CD14-positive monocyte (primary cell): ENCODE results near the gene RAB3C. TPM values are rescaled to one million over a fixed set of nuclear protein-coding genes. Genes with fewer than 3 reads are reported as not detected.

Source experiments
- DNase-seq, 3 donors: peaks; one replicate each; pipeline ENCODE4 v3.0.0-alpha.2; 2011 to 2022
- H2AFZ ChIP-seq: 2 replicates; pipeline ENCODE4 v1.6.0; 2012; ENCODE audit warnings: mild to moderate bottlenecking, low read depth, low read length, inconsistent platforms; ENCODE audit not compliant: insufficient read depth, poor library complexity, severe bottlenecking
- H3K27ac ChIP-seq, 2 donors: 1 replicate in 1 of 2; 2 replicates in 1 of 2; pipeline ENCODE4 v1.5.1; 2012 to 2013; ENCODE audit warnings: low read length in 2 of 2, control low read depth in 1 of 2, inconsistent platforms in 1 of 2, low read depth in 1 of 2, mild to moderate bottlenecking in 1 of 2
- H3K27me3 ChIP-seq, 2 donors: one replicate each; pipeline versions ENCODE4 v1.6.0 to v1.6.1; 2011 to 2013; ENCODE audit warnings: low read length in 2 of 2; ENCODE audit not compliant: control insufficient read depth in 2 of 2, insufficient read depth in 2 of 2
- H3K36me3 ChIP-seq, 2 donors: replicated peaks in 1 of 2; 1 replicate in 1 of 2; 2 replicates in 1 of 2; pipeline versions ENCODE4 v1.5.1 to v1.6.1; 2012 to 2013; ENCODE audit warnings: low read length in 2 of 2, control low read depth in 1 of 2, inconsistent platforms in 1 of 2, mild to moderate bottlenecking in 1 of 2; ENCODE audit not compliant: insufficient read depth in 2 of 2, control insufficient read depth in 1 of 2
- H3K4me1 ChIP-seq, 2 donors: 1 replicate in 1 of 2; 2 replicates in 1 of 2; pipeline versions ENCODE4 v1.5.1 to v1.6.1; 2012 to 2013; ENCODE audit warnings: low read length in 2 of 2, control low read depth in 1 of 2, inconsistent platforms in 1 of 2, mild to moderate bottlenecking in 1 of 2, moderate library complexity in 1 of 2; ENCODE audit not compliant: insufficient read depth in 2 of 2, control insufficient read depth in 1 of 2
- H3K4me2 ChIP-seq: replicated peaks from 2 replicates; pipeline ENCODE3; 2012; ENCODE audit warnings: low read length, moderate library complexity, mild to moderate bottlenecking; ENCODE audit not compliant: poor library complexity, severe bottlenecking; ENCODE audit errors: extremely low read depth
- H3K4me3 ChIP-seq, 3 experiments: fragments of 200-600 bp in 1 of 3; sonication (generic) in 1 of 3; replicated peaks in 1 of 3; 1 replicate in 2 of 3; 2 replicates in 1 of 3; pipeline ENCODE4 v1.5.1; 2011 to 2013; ENCODE audit warnings: low read length in 3 of 3, mild to moderate bottlenecking in 3 of 3, control low read depth in 2 of 3, low read depth in 2 of 3, inconsistent platforms in 1 of 3, moderate library complexity in 1 of 3
- H3K79me2 ChIP-seq: 2 replicates; pipeline ENCODE4 v1.6.0; 2012; ENCODE audit warnings: mild to moderate bottlenecking, control low read depth, inconsistent platforms, low read length, moderate library complexity; ENCODE audit not compliant: insufficient read depth
- H3K9ac ChIP-seq: 2 replicates; pipeline ENCODE4 v1.6.0; 2017; ENCODE audit warnings: low read length, mild to moderate bottlenecking; ENCODE audit not compliant: insufficient read depth, poor library complexity, severe bottlenecking
- H3K9me3 ChIP-seq, 2 donors: replicated peaks in 1 of 2; 1 replicate in 1 of 2; 2 replicates in 1 of 2; pipeline versions ENCODE4 v1.5.1 to v1.6.1; 2012 to 2013; ENCODE audit warnings: low read length in 2 of 2, control low read depth in 1 of 2; ENCODE audit not compliant: control insufficient read depth in 1 of 2, insufficient read depth in 1 of 2
- H4K20me1 ChIP-seq: 2 replicates; pipeline ENCODE4 v1.6.0; 2012; ENCODE audit warnings: mild to moderate bottlenecking, low read length, control low read depth, moderate library complexity; ENCODE audit not compliant: insufficient read depth
- H3K27ac Mint-ChIP-seq, 7 donors: one replicate each; pipeline ENCODE4 v1.8.0; 2020; ENCODE audit warnings: mild to moderate bottlenecking in 7 of 7, mixed read lengths in 7 of 7, moderate library complexity in 6 of 7, inconsistent platforms in 2 of 7
- H3K27me3 Mint-ChIP-seq, 3 donors: one replicate each; pipeline ENCODE4 v1.8.0; 2021 to 2022; ENCODE audit warnings: low read depth in 3 of 3, mild to moderate bottlenecking in 3 of 3, mixed read lengths in 3 of 3, moderate library complexity in 3 of 3, inconsistent platforms in 1 of 3
- H3K36me3 Mint-ChIP-seq, 2 donors: one replicate each; pipeline ENCODE4 v1.8.0; 2020; ENCODE audit warnings: mixed read lengths in 2 of 2, inconsistent platforms in 1 of 2, mild to moderate bottlenecking in 1 of 2
- H3K4me1 Mint-ChIP-seq: one replicate; pipeline ENCODE4 v1.8.0; 2020; ENCODE audit warnings: mild to moderate bottlenecking, mixed read lengths
- H3K4me3 Mint-ChIP-seq, 2 donors: one replicate each; pipeline ENCODE4 v1.8.0; 2020; ENCODE audit warnings: mild to moderate bottlenecking in 2 of 2, mixed read lengths in 2 of 2, moderate library complexity in 1 of 2
- H3K9me3 Mint-ChIP-seq, 7 donors: one replicate each; pipeline ENCODE4 v1.8.0; 2020 to 2022; ENCODE audit warnings: mixed read lengths in 7 of 7, mild to moderate bottlenecking in 6 of 7, moderate library complexity in 6 of 7, inconsistent platforms in 2 of 7
- intact Hi-C, 2 donors: fragments of 100-400 bp; cut with micrococcal nuclease; formaldehyde crosslinking; loops; one replicate each; pipeline versions ENCODE4 v1.15.0 to v1.15.1; 2023
- polyA plus RNA-seq, 3 donors: library from polyadenylated mRNA; depleted of rRNA in 1 of 3; unstranded in 2 of 3; stranded (reverse) in 1 of 3; fragments of 300-500 nt in 2 of 3; fragments of >200 nt in 1 of 3; fragmentation: Illumina TruSeq in 2 of 3; gene quantifications; 1 replicate in 2 of 3; 2 replicates in 1 of 3; pipeline ENCODE4 v1.2.3, GENCODE V29; 2012 to 2021
- TF ChIP-seq, protein P1 (sequence below): fragments of 200-600 bp; IDR thresholded peaks from one replicate; pipeline ENCODE4 v1.8.0; 2022; ENCODE audit warnings: antibody characterized with exemption, mild to moderate bottlenecking

RAB3C gene
- polyA plus RNA-seq, 3 donors = under 0.01 to 0.81 TPM; not detected in 1

DNA sequence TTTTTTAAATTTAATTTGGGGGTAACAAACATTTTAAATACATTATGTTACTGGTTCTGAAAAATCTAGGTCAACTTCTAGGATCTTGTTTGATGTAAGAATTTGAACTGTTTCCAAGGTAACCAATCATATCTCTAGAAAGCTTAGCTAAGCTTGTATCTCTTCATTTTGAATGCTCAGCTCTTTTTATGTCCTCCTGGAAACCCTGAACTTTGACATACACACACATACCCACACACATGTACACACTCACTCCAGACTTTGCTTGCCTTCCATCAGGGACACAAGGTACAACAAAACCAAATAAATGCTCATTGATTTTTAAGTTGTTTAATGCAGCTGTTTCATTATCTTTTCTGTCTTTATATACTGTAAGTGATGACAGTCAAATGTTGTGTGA lies 178.5 kb downstream of the RAB3C start:
- H3K36me3 Mint-ChIP-seq = no peaks in the 10 kb centered on the region
- H3K79me2 ChIP-seq = no peaks in the 10 kb centered on the region
- TF ChIP-seq, protein P1, sequence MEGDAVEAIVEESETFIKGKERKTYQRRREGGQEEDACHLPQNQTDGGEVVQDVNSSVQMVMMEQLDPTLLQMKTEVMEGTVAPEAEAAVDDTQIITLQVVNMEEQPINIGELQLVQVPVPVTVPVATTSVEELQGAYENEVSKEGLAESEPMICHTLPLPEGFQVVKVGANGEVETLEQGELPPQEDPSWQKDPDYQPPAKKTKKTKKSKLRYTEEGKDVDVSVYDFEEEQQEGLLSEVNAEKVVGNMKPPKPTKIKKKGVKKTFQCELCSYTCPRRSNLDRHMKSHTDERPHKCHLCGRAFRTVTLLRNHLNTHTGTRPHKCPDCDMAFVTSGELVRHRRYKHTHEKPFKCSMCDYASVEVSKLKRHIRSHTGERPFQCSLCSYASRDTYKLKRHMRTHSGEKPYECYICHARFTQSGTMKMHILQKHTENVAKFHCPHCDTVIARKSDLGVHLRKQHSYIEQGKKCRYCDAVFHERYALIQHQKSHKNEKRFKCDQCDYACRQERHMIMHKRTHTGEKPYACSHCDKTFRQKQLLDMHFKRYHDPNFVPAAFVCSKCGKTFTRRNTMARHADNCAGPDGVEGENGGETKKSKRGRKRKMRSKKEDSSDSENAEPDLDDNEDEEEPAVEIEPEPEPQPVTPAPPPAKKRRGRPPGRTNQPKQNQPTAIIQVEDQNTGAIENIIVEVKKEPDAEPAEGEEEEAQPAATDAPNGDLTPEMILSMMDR = no peak

GRCh38 chr5:58763390-58763789 lies 180.5 kb downstream of the RAB3C start:
- Mint-ChIP-seq H3K4me1 (peaks cover 19% of the 10 kb centered on the region), H3K27me3 (no peaks in the 10 kb centered on the region), H3K4me3 (no peak overlapping the region), H3K36me3 (no peaks in the 10 kb centered on the region), H3K27ac (no peak overlapping the region), H3K9me3 (no peaks in the 10 kb centered on the region)
- Histone ChIP-seq H2AFZ (no peak overlapping the region), H3K9ac (no peak overlapping the region), H4K20me1 (no peaks in the 10 kb centered on the region), H3K9me3 (no peaks in the 10 kb centered on the region), H3K4me3 (no peak overlapping the region), H3K36me3 (no peaks in the 10 kb centered on the region), H3K4me1 (peaks cover 19% of the 10 kb centered on the region in 2 donors), H3K27me3 (no peaks in the 10 kb centered on the region), H3K4me2 (no peak overlapping the region), H3K79me2 (no peaks in the 10 kb centered on the region), H3K27ac (no peak overlapping the region)
- intact Hi-C loops = no loop called here
- TF ChIP-seq, protein P1 = no peak
- DNase-seq = no peak

More for the DNA sequence above, 178.5 kb downstream of the RAB3C start:
- no peak overlapping the region for H3K27ac Mint-ChIP-seq
- intact Hi-C loops = no loop called here
- Histone ChIP-seq H3K4me3 (no peak overlapping the region), H3K9me3 (no peaks in the 10 kb centered on the region), H3K27ac (no peak overlapping the region), H2AFZ (no peak overlapping the region), H4K20me1 (no peaks in the 10 kb centered on the region), H3K9ac (no peak overlapping the region), H3K36me3 (no peaks in the 10 kb centered on the region), H3K27me3 (no peaks in the 10 kb centered on the region), H3K4me1 (peaks cover 19% of the 10 kb centered on the region in 2 donors), H3K4me2 (no peak overlapping the region)
- peaks cover 19% of the 10 kb centered on the region for H3K4me1 Mint-ChIP-seq
- H3K27me3 Mint-ChIP-seq = peaks cover 0 to 1% (median 0%) of the 10 kb centered on the region in 3 donors
- DNase-seq = no peak
- H3K9me3 Mint-ChIP-seq = peaks cover 0 to 2% (median 0%) of the 10 kb centered on the region in 7 donors
- no peak overlapping the region for H3K4me3 Mint-ChIP-seq
